GM18519 (cell line): ENCODE results near the gene CFAP74.

Experiments used
- ATAC-seq: cut with Tn5 transposase; IDR thresholded peaks from one replicate; pipeline ENCODE4 v1.9.1; 2021; ENCODE audit warnings: mild to moderate bottlenecking, moderate library complexity; ENCODE audit not compliant: unreplicated experiment, low FRiP score

Gene CFAP74

DNA sequence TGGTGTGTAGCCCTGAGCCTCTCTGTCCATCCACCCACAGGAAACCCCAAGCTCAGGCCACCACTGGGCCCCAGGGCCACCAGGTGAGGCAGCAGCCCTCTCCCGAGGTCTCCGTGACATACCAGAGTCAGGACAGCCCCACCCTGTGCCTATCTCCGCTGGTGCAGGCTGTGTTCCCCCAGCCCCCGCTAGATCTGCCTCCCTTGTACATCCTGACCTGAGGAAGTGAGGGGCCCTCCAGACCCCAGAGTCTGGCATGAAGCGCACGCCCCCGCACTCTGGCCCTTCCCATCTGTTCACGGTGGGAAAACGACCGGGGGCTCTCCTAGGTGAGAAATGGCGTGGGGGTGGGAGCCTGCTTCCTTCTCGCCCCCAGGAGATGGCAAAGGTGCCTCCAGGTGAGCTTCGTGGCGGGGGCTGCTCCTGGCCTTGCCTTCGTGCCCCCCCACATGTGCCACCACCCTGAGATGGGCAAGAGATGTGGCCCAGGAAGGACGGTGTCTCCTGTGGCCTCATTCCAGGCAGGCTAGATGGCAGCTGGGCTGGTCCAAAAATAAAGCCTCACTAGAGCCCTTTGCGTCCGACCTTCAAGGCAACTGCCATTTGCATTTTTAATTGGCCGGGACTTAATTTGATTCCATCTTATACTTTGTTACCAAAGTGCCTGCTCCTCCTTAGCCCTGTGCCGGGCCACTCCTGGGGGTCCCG is 18.6 kb upstream of the CFAP74 start:
- no peak for ATAC-seq

- ATAC-seq = no peak
Measured at GRCh38 chr1:2021550-2021949, 18.0 kb upstream of the CFAP74 start.

DNA sequence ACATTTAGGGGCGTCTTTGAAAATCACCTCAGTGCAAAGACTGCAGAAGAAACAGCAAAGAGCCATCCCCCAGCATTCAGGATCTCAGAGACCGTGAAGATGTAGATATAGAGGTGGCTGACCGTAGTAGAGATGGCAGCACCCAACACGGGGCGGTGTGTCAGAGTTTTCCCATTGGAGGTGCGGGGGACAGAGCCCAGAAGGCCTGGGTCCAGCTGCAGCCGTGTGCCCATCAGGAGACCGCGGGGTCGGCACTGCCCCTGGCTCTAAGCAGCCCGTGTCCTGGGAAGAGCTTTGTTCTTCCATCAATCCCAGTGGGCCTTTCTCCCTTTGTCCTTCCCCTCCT is 16.7 kb upstream of the CFAP74 start:
- ATAC-seq = no peak

DNA sequence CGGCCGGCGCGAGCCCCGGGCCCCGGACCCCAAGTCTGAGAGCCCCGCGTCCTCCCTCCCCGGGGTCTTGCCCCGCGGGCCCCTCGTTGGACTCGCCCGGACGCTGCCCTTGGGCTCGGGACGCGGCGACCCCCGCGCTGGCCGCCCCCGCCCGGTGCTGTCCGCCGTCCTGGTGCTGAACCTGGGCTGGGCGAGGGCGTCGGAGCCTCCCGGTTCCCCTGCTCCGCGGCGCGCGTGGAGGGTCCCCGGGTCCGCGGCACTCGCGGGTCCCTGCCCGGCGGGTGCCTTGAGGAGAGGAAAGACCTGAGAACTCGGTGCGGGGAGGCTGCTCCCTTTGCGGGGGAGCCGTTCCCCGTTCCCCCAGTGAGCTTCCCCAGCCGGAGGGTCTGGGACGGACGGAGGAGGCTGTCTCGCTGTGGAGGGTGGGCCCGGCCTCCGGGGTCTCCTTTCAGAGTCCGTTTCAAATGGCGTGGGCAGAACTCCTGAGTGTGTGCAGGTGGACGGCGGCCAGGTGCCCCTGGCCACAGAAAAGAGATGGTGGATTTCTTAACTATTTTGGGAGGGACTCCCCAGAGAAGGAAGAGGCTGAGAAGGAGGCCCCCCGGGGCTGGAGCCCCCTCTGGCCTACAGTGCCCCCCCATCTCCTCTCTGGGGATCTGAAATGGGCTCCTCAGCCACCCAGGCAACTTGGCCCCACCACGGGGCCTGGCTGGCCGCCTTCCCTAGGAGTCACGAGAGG is 16.2 kb upstream of the CFAP74 start:
- ATAC-seq = no peak

DNA sequence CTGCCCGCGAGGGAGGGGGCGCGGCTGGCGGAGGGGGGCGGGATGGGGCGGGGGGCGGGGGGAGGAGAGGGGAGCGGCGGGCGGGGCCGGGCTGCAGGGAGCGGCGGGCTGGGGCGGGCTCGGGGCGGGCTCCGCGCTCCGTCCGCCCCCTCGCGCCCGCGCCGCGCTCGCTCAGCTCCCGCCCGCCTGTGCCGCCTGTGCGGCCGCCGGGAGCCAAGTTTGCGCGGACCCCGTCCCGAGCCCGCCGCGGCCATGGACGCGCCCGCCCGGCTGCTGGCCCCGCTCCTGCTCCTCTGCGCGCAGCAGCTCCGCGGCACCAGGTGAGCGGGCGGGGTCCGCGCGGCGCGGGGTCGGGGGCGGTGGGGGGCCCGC is 15.6 kb upstream of the CFAP74 start, which contains the start of gene GABRD:
Gene GABRD, plus strand, starts transcription at position 174 of the 372 bp plus-strand sequence. Its CDS starts 79 bp downstream, at position 253.
- no peak for ATAC-seq

DNA sequence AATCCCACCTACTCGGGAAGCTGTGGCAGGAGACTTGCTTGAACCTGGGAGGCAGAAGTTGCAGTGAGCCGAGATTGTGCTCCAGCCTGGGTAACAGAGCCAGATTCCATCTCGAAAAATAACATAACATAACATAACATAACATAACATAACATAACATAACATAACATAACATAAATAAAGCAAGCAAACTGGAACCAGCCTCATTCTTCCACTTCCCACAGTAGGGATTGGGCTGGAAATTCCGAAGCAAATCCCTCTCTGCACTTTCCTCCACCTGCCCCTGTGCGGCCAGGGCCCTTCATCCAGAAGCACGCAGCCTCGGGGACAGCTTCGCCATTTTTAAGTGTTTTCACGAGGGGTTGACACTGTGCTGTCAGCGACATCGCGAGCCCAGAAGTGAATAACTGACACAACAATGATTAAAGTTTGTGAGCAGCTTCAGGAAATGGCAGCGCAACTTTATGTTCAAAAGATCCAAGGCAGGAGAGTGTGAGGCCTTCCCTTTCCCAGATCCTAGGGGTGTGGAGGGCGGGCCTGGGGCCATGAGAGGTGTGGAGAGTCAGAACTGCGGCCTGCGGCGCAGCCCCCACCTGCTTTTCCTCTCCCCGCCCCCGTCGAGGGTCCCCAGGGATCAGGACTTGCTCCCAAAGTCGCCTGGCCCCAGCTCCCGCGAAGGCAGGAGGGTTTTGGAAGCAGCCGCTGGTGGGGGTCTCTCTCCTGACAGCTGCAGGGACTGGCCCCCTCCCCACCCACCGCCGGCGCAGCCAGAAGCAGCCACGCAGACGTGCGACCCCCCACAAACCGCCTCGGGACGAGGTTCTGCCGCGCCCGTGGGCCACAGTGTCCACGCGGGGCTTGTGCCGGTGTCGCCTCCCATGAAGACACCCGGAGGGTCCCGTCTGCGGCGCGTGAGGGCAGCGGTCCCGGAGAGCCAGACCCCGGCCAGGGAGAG is 14.9 kb upstream of the CFAP74 start:
- no peak for ATAC-seq

GRCh38 chr1:2016123-2016522 is 12.5 kb upstream of the CFAP74 start:
- ATAC-seq = no peak

DNA sequence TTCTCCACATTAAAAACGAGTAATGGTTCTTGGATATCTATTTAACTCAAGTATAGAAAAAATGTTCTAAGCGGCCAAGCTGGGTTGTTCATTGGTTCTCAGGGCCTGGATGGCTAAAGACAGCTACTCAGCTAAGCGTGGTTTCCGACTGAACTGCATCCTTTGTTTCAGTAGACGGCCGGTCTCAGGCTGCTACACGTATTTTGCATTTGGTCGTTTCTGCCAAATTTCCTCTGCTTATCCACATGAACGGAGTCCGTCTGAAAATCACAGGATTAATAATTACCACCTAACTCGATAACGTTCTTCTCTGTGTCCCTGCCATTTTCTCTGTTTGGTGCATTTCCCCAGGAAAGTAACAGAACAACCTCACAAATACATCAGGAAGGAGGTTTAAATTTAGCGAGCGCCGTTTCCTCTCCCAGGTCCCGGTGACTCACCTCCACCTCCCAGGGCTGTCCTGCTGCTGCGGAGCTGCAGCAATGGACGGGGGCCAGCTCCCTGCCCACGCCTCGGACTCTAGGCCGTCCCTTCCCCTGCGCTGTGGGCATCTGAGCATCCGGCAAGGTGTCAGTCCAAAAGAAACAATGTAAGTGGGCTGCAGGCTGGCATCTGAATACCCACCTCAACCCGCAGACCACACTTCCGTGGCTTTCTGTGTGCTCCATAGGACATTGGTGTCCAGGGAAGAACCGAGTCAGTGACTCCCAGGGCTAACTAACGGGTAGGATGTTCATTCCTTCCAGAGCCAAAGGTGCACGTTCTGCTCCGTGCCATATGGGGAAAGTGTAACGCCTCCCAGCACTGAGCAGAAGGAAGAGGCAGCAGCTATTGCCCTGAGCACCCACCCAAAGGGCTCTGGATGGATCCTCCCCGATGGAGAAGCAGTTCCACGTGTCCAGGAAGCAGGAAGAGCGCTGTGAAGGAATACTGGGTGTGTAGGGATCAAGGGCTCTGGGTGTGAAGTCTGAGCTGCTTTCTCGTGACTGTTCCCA is 11.5 kb upstream of the CFAP74 start:
- ATAC-seq = no peak

GRCh38 chr1:2014181-2014580 is 10.6 kb upstream of the CFAP74 start:
- no peak for ATAC-seq

- ATAC-seq = no peak
Measured at GRCh38 chr1:2009101-2010053, 5.8 kb upstream of the CFAP74 start.

DNA sequence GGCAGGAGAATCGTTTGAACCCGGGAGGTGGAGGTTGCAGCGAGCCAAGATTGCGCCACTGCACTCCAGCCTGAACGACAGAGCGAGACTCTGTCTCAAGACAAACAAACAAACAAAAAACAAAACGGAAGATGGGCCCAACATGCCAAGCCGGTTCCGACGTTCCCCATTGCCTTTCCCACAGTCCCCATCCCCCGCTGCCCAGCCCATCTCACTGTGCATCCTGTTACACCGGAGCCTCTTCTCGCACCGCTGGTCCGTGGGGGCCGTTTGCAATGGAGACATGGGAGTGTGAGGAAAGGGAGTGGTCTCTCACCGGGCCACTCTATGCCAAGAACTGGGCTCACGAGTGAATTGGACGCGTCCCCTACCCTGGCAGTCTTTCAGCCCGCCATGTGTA is 1.3 kb upstream of the CFAP74 start:
- no peak for ATAC-seq

GRCh38 chr1:2001773-2002411 is 1.7 kb downstream of the CFAP74 start:
- no peak for ATAC-seq

- no peak for ATAC-seq
Measured at GRCh38 chr1:2000850-2001249, 2.7 kb downstream of the CFAP74 start.

DNA sequence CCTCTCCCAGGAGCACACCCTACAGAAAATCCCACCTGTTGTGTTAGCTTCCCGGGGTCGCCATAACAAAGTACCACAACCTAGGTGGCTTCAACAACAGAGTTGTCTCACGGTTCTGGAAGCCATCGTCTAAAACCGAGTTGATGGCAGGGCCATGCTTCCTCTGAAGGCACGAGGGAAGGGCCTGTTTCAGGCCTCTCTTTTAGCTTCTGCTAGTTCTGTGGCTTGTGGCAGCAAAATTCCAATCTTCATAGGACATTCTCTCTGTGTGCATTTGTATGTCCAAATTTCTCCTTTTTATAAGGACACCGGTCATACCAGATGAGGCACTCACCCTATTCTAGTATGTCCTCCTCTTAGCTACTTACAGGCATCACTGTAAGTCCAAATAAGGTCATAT is 3.2 kb downstream of the CFAP74 start:
- no peak for ATAC-seq

GRCh38 chr1:1997576-1997975 is 6.0 kb downstream of the CFAP74 start:
- no peak for ATAC-seq

- no peak for ATAC-seq
Measured at GRCh38 chr1:1996207-1996651, 7.4 kb downstream of the CFAP74 start.

- ATAC-seq = no peak
Measured at GRCh38 chr1:1994536-1994935, 9.1 kb downstream of the CFAP74 start.

DNA sequence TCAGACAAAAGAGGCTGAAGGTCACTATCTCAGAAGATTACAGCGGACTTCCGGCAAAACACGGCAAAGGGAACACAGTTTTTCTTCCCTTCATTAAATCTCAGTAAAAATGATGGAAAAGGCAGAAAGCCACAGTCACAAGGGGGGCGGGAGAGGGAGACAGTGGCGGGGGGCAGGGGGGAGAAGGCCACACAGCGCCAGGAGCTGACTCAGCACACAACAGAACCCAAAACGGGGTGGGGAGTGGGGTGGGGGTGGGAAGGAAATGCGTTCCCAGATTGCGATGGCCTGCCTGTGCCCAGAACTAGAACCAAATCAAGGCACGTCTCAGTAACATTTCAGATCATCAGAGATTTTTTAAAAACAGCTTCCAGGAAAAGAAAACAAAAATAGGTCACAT is 13.4 kb downstream of the CFAP74 start:
- ATAC-seq = no peak
